Dermis microvascular lymphatic vessel endothelial cell (primary cell): ENCODE measurements around the gene ARHGEF26. TPM values are rescaled to one million over a fixed set of nuclear protein-coding genes. Genes with fewer than 3 reads are reported as not detected.
A peak's percentile ranks its signal among the peaks of the same experiment; 100 is the strongest.

ENCODE experiments used
- DNase-seq, 2 donors: peaks; one replicate each; pipeline versions ENCODE4 v3.0.0 to v3.0.0-alpha.2; 2010; ENCODE audit warnings: low read depth in 2 of 2
- total RNA-seq: library from RNA; depleted of rRNA; stranded (reverse); fragments of >200 nt; gene quantifications from 2 replicates; pipeline ENCODE4 v1.2.1, GENCODE V29; 2014

The ARHGEF26 gene
- total RNA-seq, 1 donor from 2014 or later: 0.13 TPM

DNA sequence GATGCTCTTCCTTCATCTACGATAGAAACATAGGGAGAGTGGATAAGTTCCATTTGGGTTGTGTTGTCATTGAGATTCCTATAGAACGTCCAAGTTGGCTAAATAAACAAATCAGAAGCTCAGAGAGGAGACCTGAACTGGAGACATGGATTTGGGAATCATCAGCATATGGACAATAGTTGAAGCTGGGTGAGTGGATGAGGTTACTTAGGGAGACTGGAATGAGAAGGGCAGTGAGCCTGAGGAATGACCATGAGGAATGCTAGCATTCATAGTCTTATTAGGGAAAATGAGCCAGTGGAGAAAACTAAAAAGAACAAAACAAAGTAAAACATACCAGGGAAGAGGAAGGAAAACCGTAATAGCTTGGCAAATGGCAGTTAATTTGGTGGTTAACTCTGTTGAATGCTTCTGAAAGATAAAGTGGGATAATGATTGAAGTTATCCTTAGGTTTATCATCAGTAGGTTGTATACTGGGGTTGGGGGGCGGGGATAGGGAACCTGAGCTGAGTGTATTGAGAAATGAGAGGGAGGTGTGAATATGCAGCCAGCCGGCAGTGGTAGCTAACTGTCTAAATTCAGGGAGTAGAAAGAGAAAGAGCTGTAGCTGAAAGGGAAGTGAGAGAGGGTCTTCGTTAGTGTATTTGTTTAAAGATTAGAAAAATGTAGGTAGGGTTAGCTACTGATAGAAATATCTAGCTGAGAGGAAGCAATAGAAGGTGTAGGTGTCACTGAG is 74.6 kb downstream of the ARHGEF26 start:
- DNase-seq: no peak

DNA sequence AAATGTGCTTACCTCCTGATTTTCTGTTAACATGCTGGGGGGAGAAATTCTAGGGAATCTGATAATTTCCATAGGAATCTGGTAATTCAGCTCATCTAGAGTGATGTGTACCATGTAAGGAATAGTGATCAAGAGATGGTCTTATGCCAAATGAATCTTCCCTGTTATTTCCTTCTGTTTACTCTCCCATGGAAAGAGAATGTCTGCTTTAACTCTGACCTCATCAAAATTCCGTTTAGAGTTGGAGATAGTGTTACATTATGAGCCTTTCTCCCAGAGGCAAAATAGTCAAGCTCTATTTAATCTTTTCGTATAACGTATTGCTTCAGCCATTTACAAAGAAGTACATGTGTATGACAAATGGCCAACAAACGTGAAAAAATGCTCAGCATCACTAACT is 76.6 kb downstream of the ARHGEF26 start:
- DNase-seq: no peak

DNA sequence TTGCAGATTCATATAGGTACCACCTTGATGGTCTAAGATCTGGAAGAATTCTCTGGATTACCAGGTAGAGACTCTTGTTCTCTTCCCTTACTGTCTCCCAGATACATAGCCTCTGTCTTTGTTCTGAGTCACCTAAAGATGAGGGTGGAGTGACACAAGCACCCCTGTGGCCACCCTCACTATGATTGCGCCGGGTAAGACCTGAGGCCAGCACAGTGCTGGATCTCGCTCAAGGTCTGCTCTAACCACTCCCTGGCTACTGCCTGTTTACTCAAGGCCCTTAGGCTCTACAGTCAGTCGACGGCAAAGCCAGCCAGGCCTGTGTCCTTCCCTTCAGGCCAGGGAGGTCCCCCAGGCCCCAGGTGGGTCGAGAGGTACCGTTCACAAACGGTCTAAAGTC is 88.3 kb downstream of the ARHGEF26 start:
- no peak for DNase-seq

DNA sequence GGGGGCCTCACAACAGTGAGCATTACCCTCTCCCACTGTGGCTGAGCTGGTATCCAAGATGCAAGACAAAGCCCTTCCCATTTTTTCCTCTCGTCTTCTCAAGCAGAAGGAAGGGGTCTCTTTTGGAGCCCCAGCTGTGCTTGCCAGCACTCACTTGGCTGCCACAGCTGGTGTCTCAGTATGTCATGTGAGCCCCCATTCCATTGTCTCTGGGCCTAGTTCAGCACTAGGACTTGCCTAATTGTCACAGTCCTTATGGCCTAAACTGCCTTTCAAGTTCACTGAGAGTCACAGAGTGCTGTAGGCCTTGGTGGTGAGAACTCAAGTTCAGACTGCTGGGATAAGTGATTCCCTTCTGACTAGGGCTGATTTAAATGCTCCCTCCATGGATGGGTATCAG is 89.8 kb downstream of the ARHGEF26 start:
- DNase-seq: no peak

DNA sequence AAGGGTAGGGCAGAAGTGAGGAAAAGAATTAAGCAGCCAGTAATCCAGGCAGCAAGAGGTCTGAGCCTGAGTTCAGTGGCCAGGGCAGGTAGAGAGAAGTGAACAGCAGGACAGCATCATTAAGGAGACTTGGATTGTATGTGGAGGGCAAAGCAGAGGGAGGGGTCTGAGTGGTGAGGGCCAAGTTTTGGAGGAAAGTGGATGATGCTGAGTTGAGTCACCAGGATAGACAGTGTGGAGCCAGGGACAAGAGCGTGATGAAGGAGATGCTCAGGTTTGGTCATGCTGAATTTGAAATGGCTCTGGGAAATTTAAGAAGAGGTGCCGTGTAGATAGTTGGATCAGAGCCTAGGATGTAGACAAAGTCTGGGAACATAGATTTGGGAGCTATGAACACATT is 93.1 kb downstream of the ARHGEF26 start:
- DNase-seq: no peak

DNA sequence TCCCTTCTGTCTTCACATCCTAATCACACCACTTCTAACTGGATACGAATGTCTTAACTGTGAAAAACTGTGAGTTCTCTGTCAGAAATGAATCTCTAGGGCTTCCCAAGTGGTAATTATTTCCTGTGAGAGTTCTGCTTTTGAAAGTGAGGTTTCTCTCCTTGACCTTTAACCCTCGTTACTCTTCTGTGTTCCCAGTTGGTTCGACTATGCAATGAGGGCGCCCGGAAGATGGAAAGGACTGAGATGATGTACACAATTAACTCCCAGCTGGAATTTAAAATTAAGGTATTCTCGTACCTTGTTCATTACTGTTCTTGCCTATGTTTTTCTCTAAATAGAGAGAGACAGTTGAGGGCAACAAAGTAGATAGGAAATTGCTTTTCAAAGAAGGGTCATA is 96.5 kb downstream of the ARHGEF26 start:
- no peak for DNase-seq

DNA sequence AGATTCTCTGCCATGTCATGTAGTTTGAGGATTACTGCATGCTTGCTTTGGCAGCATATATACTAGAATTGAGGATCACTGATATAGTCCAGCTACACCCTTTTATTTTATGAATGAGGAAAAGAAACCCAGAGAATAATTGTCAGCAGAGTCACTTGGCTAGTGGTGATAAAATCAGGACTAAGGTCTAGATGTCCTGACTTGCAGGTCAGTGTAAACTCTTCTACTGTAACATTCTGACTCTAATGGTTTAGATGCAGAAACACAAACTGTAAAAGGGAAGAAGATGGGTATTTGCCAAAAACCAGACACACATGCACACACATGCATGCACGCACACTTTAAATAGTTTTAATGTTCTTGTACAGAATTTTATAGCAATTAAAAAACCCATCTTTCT is 97.5 kb downstream of the ARHGEF26 start:
- DNase-seq: no peak

DNA sequence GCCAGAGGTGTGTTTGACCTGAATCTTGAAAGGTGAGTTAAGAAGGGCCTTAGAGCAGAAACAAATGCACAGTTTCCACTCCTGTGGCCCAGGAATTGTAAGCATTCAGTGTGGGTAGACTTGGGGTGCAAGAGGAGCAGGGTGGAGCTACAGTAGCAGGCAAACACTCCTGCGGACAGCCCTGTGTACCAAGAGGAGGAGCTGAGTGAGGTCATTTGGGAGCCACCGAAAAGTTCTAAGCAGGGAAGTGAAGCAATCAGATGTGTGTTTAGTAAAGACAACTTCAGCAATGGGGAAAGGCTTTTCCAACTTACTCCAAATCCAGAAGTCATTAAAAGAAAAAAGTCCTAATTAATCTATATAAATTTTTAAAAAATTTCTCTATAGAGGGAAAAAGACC is 99.3 kb downstream of the ARHGEF26 start:
- no peak for DNase-seq

DNA sequence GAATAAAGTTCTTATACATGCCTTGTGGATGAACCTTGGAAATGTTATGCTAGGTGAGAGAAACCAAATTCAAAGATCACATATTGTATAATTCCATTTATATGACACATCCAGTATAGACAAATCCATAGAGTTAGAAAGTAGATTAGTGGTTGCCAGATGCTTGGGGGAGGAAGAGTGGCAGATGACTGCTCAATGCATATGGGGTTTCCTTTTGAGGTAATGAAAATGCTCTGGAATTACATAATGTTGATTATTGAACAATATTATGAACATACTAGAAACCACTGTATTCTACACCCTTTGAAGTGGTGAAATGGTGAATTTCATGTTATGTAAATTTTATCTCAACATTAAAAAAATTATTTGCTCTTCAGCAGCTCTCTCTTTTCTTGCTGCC is 102.3 kb downstream of the ARHGEF26 start:
- no peak for DNase-seq

DNA sequence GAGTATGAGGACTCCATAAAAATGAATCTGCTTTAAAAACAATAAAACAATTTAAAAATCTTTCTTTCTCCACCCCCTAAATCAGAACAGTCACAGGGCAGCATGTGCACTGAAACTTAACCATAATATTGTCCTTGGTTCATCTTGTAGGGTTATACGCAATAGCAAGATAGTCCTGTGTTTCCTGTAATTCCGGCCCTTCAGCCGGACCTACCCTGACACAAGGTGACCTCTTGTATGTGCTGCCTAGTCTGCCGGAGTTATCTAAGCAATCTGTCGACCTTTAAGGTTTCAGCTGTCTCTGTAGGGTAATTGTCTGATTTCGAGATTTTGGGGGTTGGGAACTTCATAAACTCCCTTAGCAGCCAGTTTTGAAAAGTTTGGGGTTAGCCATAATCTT is 103.2 kb downstream of the ARHGEF26 start:
- DNase-seq: no peak

DNA sequence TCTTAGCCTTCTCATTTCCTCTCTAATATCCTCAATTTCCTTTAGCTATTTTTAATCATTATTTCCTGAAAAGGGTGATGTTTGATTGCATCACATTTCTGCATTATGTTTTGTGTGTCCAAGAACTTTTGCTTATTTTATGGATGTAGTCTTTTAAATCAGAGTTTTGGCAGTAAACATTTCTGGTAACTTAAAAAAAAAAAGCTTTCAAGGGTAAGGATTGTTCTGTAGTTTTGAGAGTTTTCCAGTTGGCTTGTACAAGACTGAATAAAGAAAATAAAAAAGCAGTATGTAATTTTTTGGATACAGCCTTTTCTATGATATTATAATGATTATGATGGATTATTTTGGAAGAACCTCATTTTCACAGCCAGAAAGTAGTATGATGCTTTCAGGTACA is 103.7 kb downstream of the ARHGEF26 start:
- no peak for DNase-seq

DNA sequence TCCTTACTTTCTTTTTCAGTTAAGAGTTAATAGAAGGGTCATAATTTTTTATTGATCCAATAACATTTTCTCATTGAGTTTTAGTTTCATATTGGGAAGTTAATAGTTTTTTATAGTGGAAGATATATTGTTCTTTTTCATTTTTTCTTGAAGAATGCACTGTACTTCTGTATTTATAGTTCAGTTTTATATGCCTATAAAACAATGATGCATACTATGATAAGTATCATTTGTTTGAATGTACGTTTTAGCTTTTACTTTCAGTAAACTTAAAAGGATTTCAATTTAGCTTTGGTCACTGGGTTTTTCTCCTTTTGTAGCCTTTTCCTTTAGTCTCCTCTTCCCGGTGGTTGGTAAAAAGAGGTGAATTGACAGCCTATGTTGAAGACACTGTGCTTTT is 104.3 kb downstream of the ARHGEF26 start:
- DNase-seq: no peak

DNA sequence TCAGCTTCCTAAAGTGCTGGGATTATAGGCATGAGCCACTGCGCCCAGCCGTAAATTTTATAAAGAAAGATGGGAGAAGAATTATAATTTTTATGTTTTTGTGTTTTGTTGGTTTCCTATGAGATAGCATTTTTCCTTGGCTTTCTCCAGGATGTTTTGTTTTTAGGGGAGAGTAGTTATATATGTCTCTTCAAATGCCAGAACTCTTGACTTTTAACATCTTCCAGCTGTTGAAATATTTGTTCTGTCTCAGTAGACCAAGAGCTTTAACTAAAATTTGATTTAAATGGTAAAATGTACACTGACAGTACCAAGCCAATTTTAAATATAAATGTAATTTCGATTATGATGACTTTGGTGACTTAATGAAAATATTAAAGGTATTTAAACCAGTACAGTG is 106.3 kb downstream of the ARHGEF26 start:
- no peak for DNase-seq

DNA sequence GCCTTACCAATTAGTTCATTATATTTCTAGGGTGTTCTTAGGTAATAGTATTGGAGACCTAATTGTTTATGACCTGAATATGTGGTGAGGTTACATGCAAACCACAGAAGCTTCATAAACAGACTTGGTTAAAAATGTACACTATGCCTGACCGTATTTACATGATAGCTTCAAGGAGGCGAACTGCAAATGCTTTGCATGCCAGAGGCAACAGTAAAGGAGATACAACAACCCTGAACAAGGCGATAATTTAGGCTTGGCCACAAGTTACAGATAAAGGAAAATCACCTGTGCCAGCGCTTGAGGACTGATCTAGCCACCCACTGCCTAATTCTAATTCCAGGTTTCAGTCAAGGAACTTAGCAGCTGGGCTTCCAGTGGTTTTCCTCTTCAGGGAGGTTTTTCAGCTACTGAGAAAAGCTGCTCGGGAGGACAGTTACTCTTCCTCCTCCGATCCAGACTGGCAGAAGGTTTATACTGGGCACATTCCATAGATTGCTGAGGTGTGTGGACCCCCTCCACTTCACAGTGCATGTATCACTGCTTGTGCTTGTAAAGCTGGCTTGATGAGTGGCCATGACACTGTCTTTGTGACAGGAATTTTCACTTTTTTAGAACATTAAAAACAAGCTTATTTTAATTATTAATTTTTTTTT is 107.5 kb downstream of the ARHGEF26 start:
- no peak for DNase-seq

DNA sequence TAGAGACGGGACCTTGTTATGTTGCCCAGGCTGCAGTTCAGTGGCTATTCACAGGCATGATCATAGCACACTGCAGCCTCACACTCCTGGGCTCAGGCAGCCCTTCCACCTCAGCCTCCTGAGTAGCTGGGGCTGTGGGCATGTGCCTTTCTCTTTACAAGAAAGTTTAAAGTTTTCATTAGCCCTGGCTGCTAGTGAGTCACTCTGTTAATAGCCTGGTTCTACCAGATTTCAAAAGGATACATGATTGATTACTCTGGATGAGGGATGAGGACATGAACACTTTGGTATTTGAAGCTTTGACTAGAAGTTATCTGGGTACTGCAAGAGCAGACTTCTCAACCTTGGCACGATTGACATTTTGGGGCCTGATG is 108.0 kb downstream of the ARHGEF26 start:
- DNase-seq: no peak

DNA sequence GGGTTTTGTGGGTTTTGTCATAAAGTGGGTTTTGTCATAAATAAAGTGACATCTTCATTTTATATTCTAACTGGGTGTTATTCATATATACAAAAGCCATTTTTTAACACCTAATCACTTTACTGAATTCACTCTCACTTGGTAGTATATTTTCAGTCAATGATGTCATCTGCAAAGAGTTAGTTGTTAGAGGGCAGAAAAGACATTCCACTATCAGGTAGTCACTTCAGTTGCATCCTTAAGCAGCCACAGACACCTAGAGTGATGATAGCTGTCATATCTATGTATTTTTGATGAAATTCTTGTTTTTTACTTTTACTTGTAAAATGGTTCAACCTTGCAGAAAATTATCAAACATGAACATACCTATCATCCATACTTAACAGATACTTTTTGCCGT is 114.1 kb downstream of the ARHGEF26 start:
- no peak for DNase-seq

DNA sequence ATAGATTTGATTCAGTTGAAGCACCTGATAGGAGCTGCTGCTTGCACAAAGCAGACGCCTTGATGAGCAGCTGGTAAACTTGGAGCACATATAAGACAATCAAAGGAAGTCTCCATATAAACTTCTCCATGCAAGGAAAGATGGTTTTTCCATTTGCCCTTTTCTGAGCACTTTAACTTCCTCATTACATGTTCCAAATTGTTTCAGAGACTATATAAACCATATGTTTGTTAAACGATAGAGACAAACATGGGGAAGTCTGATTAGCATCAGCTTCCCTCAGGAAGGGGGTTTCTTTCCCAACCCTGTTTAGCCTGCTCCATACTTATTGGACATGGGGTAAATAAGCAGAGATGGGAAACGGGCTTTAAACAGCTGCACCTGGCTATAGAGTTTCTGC is 115.1 kb downstream of the ARHGEF26 start:
- peak in 1 of 2 donors; percentile 13 for DNase-seq

DNA sequence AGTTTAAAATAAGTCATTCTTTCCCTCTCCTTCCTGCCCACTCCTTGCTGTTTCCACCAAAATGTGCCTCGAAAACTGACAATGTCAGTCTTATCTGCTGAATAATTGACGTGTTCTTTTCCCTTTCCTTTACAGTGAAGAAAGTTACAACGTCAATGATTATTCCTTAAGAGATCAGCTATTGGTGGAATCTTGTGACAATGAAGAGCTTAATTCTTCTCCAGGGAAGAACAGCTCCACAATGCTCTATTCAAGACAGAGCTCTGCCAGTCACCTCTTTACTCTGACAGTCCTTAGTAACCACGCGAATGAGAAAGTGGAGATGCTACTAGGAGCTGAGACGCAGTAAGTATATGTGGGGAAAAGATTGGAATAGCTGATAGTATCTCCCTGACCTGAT is 119.0 kb downstream of the ARHGEF26 start:
- no peak for DNase-seq

DNA sequence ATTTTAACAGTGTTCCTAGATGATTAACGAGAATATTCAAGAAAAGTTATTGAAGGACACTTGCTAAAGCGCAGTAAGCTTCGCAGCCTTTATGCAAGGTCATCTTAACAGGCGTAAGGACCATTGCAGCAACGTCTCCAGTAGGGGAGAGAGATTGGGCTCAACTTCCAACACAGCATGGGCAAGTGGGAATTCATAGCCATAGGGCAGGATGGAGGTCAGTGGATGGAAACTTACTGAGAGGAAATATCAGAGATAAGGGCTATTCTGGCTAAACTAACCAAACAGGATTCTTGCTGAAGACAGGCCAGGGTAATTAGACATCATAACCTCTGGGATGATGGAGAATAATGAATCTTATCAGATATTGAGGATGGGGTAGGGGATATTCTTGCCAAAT is 120.3 kb downstream of the ARHGEF26 start:
- DNase-seq: no peak

DNA sequence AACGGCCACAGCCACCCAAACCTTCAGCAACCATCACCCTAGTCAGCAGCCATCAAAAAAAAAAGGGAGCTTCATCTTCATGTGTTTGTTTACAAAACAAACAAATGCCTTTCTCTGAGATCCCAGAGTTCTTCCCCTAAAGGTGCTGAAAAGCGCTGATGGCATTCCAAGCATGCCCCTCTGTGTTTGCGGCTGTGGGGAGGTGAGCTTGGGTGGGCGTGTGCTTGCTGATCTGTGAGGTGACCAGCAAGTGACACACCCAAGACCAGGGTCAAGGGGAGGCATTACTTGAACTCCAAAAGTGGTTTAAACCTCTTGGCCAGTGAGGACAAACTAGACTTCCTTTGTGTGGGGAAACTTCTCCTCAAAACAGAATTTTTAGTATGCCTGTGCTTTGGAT is 121.6 kb downstream of the ARHGEF26 start:
- DNase-seq: no peak

DNA sequence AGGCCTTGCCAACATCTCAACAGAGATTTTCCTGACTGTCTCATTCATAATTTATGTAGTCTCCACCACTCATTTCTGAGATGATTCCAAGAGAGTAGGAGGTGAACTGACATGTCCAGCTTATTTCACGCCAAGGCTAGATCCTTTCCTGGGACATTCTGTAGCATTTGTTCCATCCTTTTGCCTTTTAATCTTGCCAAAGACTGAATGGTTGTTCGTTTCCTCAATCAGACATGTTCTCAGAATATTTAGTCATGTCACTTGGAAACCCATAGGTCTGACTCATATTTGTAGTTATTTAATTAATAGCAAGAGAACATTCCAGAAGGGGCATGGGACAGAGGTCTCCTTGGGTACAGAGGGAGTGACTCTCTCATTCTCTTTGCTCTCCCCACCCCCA is 122.2 kb downstream of the ARHGEF26 start:
- no peak for DNase-seq

DNA sequence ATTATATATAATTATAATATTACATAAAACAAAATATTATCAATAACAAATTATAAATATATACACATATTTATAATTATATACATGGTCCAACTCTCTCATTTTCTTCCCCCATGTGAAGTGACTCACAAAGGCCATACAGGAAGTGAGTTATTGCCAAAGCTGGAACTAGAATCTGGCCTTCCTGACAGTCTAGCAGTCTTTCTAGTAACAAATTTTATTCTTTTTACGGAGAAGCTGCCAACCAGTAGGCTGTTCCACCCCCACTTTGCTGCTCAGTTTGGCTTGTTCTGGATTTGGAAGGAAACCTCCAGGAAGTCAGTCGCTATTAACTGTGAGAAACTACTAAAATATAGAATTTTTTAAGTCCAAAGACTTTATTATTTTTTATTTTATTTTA is 123.5 kb downstream of the ARHGEF26 start:
- DNase-seq: peak; percentile 7 to 60

DNA sequence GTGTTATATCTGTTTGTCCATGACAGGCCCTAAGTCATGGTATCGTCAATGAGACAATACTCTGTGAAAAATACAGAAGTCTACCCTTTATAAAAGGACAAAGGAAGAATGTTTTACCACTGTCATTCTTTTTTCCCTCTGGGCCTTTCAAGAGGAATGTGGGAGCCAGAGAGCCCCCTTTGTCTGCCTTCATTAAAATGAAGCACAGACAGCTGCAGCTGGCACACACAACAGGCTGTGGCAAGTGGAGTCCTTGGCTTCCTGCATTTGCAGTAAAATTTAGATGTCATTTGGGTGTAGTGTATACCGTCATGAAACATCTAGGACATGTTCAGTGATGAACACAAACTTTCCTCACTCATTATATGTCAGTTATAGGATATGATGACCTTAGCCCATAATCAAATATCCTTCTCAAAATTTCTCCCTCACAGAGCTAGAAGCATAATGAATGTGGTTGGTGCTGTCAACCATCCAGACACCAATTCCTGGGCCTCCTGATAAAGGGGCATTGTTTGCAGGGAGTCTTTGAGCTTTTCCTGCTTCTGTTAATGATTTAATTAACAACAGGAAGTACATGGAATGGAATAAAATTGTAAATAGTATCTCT is 126.7 kb downstream of the ARHGEF26 start:
- DNase-seq: no peak
